ENCODE results near the gene ASS1.

Gene ASS1

DNA sequence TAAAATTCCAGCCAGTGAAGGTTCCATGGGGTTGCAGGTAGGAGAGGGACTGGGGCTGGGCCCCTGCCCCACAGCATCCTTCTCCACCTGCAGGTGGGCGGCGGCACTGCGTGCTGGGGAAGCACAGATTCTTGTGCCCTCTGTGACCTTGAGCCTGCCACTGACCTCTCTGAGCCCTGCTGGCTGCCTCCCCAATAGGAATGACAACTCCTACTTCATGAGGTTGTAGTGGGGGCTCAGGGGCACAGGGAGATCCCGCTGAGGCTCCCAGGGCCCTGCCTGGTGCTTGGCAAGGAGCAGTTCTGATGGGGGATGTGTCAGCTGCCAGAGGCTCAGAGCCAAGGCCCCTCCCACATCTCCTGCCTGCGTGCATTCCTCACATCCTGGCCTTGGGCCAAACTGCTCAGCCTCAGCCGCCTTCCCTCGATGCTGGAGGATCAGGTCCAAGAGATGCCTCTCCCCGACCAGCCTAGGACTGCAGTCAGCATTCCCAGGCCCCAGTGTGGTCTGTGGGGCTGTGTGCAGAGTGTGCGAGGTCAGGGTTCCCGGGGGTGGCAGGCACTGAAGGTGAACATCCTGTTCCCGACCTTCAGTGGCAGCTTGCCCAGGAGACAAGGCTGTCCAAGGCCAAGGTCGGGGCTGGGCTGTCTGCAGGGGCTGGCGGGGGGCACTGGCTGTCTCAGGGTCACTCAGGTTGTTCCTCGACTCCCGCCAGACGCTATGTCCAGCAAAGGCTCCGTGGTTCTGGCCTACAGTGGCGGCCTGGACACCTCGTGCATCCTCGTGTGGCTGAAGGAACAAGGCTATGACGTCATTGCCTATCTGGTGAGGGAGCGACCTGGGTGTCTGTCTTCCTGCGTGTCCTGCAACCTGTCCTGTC lies 7.0 kb downstream of the ASS1 start:
- intact Hi-C loops (cut with DNase I) = no loop called here
- peak in 8 of 10 donors; percentile 50 to 94 (median 75) for DNase-seq

DNA sequence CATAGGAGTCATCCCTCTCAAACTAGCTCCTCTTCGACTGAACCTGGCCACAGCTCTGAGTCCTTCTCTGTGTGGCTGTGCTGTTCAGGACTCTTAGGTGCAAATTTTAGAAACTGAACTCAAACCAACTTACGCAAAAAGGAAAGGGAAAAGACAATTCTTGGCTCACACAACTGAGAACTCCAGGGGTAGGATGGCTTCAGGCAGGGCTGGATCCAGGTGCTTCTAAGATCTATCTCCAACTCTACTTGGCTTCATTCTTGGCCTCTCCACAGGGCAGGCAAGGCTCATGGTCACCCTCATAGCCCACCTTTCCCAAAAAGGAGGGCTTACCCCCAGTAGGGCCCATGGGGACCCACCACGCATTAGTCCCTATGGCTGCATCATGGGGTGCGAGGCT lies 8.1 kb downstream of the ASS1 start:
- no peak for DNase-seq
- intact Hi-C loops (cut with DNase I) = no loop called here

DNA sequence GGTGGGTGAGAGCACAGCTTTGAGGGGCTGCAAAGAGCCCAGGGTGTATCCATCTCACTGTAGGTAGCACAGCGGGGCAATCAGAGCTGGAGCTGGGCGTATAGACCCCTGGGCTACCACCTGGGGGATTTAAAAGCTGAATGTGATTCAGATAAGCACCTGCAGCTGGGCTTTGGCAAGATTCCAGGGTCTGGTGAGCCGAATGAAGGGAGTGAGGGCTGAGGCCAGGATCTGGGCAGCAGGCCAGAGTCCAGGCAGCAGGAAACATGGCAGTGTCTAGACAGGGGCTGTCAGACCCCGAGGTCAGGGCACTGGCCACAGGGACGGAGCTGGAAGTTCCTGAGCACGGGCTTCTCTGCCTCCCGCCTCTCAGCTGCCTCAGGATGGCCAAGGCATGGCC lies 8.7 kb downstream of the ASS1 start:
- intact Hi-C loops (cut with DNase I) = no loop called here
- DNase-seq = no peak

DNA sequence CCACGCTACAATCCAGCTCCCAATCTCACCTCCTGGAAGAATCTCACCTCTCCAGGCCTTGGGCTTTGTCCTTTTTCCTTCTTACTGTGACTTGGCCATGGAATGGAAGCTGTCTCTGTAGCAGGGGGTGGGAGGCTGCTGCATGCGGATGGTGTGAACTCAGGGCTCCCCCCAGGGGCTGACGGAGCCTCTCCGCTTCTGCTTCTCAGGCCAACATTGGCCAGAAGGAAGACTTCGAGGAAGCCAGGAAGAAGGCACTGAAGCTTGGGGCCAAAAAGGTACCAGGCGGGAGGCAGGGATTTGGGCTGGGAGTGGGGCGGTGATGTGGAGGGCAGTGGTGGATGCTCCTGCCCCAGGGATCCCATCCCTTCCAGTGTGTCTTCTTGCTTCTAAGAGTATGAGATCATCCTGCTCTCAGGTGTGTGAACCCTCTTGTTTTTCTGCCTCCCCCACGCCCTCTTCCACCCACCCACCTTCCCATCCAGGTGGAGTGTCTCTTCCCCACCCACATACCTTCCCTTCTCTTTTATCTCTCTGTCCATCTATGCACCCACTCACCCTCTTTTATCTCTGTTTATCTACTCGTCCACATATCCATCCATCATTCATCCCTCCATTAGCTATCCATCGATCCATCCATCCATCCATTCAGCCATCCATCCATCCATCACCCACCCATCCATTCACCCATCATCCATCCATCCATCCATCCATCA lies 9.5 kb downstream of the ASS1 start:
- DNase-seq = no peak
- intact Hi-C loops (cut with DNase I) = no loop called here

DNA sequence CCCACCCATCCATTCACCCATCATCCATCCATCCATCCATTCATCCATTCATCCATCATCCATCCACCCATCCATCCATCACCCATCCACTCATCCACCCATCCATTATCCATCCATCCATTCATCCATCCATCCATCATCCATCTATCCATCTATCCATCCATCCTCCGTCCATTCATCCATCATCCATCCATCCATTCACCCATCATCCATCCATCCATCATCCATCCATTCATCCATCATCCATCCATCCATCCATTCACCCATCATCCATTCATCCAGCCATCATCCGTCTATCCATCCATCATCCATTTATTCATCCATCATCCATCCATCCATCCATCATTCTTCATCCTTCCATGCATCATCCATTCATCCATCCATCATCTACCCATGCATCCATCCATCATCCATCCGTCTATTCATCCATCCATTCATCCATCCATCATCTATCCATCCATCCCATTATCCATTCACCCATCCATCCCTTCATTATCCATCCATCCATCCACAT lies 10.1 kb downstream of the ASS1 start:
- intact Hi-C loops (cut with DNase I) = no loop called here
- no peak for DNase-seq

DNA sequence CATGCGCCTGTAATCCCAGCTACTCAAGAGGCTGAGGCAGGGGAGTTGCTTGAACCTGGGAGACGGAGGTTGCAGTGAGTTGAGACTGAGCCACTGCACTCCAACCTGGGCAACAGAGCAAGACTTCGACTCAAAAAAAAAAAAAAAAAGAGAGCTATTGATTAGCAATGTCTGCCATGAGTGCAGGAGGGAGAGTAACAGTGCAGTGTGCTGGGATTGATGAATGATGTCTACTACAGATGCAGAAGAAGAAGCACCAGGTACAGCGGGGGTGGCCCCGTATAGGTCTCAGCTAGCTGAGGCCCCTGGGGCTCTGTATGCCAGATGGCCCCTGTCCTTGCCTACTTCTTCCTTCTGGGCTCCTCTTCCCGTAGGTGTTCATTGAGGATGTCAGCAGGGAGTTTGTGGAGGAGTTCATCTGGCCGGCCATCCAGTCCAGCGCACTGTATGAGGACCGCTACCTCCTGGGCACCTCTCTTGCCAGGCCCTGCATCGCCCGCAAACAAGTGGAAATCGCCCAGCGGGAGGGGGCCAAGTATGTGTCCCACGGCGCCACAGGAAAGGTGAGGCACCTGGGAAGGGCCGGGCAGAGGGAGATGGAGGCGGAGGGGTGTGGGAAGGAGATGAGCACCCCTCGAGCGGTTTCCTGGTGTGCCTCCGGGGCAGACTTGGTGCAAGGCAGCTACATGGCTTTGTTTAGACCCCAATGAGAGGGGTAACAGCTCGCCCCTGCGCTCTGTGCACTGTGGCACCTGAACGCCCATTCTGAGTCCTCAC lies 13.5 kb downstream of the ASS1 start:
- intact Hi-C loops (cut with DNase I) = no loop called here
- DNase-seq = no peak

DNA sequence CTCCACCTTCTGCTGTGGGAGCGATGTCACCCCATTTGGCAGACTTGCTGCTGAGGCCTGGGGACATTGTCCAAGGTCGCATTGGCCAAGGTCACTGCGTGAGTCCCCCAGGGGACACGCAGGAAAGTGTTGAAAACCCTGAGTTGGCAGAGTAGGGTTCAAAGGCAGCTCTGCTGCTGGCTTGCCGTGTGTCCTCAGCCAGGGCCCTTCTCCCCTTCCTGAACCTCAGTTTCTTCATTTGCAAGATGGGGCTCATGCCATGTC lies 14.0 kb downstream of the ASS1 start:
- intact Hi-C loops (cut with DNase I) = no loop called here
- DNase-seq = no peak

DNA sequence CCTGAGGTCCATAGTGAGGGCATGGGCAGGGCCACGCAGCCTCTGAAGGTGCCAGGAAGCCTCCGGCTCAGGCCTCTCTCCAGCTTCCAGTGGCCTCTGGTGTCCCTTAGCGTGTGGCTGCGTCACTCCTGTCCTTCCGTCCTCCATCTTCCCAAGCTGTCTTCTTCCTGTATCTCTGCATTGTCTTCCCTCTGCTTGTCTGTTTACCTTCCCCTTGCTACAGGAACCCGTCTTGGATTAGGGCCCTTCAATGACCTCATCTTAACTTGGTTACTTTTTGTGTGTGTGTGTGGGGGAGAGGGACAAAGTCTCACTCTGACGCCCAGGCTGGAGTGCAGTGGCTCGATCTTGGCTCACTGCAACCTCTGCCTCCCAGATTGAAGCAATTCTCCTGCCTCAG lies 14.4 kb downstream of the ASS1 start:
- intact Hi-C loops (cut with DNase I) = no loop called here
- DNase-seq = no peak

DNA sequence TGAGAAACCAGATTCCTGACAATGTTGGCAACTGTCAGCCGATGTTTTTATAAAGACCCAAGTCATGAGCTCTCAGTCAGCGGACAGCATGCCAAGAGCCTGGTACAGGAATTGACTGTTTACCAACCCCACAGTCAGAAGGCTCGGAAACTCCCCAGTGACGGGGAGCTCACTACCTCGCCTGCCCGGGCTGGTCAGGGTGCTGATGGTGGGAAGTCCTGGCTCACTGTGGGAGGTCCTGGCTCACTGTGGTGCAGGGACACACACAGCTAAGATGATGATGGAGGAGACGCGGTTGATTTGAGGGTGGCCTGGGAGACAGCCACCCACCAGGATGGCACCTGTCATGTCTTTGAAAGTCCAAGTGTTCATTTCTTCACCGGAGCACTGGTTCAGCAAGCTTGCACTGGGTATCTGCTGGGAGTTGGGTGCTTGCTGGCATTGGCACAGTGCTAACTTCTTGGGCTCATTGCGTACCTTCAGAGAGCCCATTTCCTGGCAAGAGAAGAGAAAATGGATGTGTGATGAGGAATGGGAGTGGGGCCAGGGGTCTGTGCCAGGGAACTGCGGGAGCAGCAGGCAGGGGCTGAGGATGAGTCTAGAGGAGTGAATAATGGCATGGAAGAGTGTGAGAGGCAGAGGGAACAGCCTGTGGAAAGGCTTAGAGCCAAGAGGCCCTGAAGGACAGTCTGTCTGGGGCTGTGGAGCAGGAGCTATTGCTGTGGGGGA lies 15.3 kb downstream of the ASS1 start:
- intact Hi-C loops (cut with DNase I) = no loop called here
- DNase-seq = no peak

DNA sequence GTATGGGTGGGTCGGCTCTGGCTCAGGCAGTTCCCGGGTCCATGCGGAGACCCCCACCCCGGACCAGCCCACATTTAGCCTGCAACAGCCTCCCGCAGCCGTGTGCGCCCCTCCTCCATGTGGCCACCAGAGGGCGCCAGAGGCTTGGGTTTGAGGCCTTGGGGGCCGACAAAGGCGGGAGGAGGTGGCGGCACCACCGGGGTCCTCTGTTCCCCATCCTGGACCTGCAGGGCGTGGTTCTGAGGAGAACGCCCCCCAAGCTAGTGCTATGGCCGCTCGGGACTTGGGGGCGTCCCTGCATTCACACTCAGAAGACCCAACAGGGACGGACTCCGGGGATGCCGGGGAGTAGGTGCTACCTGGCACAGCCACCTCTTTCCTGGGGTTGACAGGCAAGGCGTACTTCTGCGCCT lies 16.5 kb downstream of the ASS1 start:
- intact Hi-C loops (cut with DNase I) = loop anchor here (1.0 kb wide), 1 partner anchor 221 kb away; no protein-coding TSS in a partner anchor
- peak in 9 of 10 donors; percentile 29 to 94 (median 71) for DNase-seq

DNA sequence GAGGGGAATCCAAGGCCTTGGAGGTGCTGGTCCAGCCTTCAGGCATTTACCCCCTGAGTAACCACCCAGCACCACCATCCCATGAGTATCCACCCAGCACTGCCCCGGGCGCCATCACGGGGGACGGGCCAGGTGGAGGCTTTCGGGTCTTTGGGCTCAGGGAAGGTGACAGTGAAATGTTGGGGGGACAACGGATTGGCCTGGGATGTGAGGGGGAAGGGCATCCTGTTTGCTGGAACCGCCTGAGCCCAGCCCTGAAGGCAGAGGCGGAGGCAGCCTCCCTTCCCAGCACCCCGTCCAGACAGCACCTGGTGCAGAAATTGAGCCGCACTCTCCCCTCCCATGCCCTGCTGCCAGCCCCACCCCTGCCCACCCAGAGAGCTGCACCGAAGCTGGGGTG lies 17.0 kb downstream of the ASS1 start:
- DNase-seq = no peak
- intact Hi-C loops (cut with DNase I) = loop anchor here (1.0 kb wide), 1 partner anchor 221 kb away; no protein-coding TSS in a partner anchor

DNA sequence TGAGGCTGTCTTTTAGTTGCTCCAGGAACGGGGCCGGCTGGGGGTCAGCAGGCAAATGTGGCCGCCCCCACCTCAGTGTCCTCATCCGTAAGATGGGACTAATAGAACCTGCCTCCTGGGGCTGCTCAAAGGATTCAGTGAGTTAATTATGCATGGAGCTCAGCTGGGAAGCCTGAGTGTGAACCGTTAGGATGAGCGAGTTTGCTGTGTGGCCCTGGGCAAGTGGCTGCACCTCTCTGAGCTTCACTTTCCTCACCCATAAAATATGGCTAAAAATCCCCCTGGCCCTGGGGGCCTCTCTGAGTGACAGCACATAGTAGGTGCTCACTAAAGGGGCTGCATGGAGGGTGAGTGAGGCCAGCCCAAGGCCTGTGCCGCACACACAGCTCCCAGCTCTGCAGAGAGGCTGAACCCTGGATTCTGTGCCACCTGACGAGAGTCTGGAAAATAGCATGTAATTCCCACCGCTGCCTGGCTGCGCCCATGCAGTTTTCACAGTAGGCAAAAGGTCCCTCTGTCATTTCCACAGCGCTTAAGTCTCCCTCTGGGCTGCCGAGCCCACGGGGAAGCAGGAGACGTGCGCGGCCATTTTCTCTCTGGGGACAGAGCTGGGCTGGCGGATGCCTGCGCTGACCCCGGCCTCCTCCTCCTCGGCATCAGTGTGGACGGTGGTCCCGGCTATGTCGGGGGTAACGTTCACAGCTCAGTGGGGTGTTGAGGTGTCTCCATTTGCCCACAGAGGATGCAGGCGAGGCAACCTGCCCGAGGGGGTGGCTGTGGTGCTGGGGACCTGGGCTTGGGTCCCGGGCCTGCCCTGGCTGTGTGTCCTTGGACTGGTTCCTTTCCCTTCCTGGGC lies 18.2 kb downstream of the ASS1 start:
- DNase-seq = peak in 1 of 10 donors; percentile 72
- intact Hi-C loops (cut with DNase I) = no loop called here

DNA sequence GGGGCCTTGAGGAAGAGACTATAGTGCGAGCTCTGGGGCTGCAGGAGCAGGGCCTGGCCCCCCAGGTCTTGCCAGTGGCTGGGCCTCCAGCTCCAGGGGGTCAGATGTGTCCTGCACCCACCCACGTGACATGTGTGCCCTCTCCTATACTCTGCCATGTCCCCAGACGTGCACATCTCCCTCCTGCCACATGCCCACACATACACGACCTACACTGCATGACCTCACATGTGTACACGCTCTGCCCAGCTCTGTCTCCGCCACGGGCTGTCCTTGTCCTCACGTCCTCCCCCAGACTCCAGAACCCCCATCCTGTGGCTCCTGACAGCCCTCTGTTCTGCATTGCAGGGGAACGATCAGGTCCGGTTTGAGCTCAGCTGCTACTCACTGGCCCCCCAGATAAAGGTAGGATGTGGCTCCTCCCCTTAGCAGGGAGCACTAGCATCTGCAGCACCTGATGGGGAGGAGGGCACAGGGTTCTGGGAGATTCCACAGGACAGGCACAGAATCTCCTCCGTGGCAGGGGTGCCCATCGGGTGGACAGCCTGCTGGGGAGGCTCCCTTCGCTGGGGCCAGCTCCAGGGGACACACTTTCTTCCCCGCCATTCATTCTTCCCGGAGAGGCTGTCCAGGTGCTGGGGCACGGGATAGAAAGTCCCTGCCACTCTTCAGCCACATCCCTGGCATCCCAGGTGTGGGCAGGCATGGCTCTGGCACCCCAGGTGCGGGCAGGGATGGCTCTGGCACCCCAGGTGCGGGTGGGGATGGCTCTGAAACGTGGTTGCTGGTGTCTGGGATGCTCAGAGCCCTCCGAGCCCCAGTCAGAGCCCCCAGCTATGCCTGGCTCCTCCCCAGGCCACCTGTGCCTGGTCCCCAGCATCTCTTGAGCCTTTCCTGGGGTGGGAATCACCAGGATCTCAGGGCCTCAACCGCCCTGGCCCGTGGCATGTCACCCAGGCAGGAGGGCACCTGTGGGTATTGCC lies 19.3 kb downstream of the ASS1 start:
- intact Hi-C loops (cut with DNase I) = no loop called here
- peak in 1 of 10 donors; percentile 65 for DNase-seq

DNA sequence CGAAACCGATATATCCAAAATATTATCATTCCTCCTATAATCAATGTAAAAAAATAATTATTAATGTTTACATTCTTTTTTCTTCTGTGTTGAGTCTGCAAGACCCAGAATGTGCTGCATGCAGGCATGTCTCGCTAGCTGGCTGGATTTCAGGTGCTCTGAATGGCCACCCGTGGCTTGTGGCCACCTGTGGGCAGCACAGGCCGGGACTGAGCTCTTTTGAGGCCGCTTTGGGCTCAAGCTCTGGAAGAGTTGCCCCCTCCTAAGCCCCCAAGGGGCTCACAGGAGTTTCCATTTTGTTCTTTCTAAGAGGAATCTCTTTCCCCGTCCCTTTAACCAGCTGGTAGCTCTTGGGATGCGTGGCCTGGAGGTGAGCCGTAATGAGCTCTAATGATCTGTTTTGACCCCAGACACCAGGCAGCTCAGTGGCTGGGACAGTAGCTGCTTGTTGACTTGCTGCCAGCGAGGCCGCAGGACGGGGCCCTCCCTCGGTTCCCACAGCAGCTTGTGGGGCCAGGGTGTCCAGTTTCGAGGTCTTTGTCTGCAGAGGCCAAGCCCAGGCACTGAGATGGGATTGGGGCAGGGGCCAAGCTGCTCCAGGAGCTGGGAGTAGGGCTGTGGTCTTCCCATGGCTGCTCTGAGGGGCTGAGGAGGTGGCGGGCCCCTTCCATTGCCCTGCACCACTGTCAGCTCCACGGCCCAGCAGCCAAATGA lies 20.8 kb downstream of the ASS1 start:
- intact Hi-C loops (cut with DNase I) = no loop called here
- DNase-seq = no peak

DNA sequence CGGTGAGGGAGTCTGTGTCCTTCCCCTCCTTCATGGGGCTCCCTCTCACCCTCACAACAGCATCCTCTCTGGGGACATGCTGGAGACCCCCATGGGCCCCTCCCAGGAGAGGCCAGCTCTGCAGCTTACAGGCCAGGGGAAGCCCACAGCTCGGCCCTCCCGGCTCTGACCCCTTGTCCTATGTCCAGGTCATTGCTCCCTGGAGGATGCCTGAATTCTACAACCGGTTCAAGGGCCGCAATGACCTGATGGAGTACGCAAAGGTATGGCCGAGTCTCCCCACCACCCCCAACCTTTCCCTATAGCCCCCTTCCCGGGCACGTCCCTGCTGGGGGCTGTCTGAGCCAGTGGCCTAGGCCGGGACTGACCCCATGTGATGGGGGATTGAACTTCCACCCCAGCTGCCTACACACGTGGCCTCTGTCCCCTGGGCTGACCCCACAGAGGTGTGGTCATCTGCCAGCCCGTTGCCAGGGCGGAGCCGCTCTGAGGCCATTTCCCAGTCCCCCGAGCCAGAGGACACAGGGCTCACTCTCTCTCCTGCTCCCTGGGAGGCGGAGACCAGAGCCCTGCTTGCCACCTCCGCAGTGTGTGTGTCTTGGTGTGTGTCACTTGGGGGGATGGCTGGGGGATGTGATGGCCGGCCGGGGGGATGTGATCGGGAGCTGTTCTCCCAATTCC lies 21.9 kb downstream of the ASS1 start:
- DNase-seq = no peak
- intact Hi-C loops (cut with DNase I) = no loop called here

DNA sequence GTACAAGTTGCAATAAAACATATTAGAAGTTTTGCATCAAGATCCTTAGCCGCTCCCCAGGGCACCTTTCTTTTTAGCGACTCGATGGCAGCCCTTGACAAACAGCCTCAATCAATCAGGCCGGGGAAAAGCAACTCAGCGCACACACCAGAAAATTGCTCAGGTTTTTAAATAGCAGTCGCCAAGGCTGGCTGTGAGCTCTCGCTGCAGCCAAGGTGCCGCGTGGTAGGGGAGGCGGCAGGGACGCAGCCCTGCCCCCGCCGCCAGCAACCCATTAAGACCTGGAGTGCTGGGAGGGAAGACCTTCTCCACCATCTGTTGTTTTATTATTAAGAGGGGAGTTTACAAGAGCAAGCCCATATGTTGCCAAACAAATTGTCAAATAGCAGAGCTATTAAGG lies 22.6 kb downstream of the ASS1 start:
- intact Hi-C loops (cut with DNase I) = no loop called here
- no peak for DNase-seq

DNA sequence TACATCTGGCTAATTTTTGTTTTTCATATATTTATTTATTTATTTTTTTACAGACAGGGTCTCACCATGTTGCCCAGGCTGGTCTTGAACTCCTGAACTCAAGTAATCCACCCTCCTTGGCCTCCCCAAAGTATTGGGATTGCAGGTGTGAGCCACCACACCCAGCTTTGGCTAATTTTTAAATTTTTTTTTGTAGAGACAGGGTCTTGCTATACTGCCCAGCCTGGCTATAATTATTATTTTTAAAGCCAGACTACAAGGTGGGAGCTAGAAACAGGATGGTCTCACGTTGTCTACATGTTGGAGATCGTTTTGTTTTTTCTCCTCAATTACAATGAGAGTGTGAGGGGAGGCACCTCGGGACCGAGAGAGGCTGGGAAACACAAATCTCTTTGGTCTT lies 23.8 kb downstream of the ASS1 start:
- intact Hi-C loops (cut with DNase I) = no loop called here
- DNase-seq = no peak
